A549 (cell line): ENCODE results near the gene IL19.

ENCODE experiments used
- ESRRA ChIP-seq: fragments of 150-350 bp; IDR thresholded peaks from 2 replicates; pipeline ENCODE4 v1.6.1; 2014; ENCODE audit warnings: mild to moderate bottlenecking, low read length, borderline replicate concordance
- POLR2A ChIP-seq: IDR thresholded peaks from 2 replicates; pipeline ENCODE4 v1.6.1; 2012; ENCODE audit warnings: mild to moderate bottlenecking, low read length
- TP53 ChIP-seq: fragments of 250-450 bp; sonication (Bioruptor Pico); IDR thresholded peaks from 2 replicates; pipeline ENCODE4 v1.5.0; 2021; ENCODE audit warnings: mild to moderate bottlenecking, moderate library complexity
- TF ChIP-seq, protein P1 (sequence below): IDR thresholded peaks from 2 replicates; pipeline ENCODE4 v1.6.1; 2012

- no peak for TF ChIP-seq POLR2A
- no peak for TF ChIP-seq ESRRA
- TF ChIP-seq, protein P1, sequence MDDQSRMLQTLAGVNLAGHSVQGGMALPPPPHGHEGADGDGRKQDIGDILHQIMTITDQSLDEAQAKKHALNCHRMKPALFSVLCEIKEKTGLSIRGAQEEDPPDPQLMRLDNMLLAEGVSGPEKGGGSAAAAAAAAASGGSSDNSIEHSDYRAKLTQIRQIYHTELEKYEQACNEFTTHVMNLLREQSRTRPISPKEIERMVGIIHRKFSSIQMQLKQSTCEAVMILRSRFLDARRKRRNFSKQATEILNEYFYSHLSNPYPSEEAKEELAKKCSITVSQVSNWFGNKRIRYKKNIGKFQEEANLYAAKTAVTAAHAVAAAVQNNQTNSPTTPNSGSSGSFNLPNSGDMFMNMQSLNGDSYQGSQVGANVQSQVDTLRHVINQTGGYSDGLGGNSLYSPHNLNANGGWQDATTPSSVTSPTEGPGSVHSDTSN: no peak
- TF ChIP-seq TP53 (CRISPR knock-in tag): no peak
Observed at GRCh38 chr1:206800411-206800810, 29.8 kb downstream of the IL19 start.
